Measurements from ENCODE around the gene BSN. TPM values are rescaled to one million over a fixed set of nuclear protein-coding genes. Genes with fewer than 3 reads are reported as not detected.

BSN gene
- total RNA-seq, 2 experiments from 2014 or later: 0.08 to 0.11 TPM

DNA sequence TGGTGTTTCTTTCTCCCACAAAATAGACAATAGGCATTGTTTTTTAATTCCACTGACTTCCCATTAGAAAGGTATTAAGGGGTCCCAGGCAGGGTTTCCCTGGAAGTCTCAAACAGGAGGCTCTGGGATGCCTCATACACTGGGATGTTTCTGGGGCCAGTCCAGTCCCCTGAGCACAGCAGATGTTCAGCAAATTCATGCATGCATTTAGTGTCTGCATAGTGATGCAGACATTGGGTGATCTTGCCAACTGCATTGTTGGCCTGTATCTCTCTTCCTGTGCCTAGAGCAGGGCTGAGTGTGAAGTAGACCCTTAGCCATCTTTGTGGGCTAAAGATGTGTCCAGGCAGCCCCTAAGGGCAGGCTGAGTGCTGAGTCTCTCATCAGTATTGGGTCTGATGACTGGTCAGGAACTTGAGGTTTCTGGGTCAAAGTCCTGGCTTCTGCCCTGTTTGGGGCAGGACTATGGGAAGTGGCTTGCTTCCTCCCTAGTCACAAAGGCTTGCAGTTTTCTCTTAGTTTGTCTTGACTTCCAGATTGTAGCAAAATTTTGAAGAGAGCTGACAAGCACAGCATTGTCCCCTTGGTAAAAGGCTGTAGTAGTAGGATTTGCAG is 56.5 kb downstream of the BSN start:
- DNase-seq (no peak), ATAC-seq (ENCODE audit: poor library complexity) (no peak)
- Mint-ChIP-seq H3K4me3 (no peak overlapping the region), H3K36me3 (ENCODE audit: low read depth) (no peaks in the 10 kb centered on the region), H3K9me3 (peaks cover 4% of the 10 kb centered on the region), H3K27me3 (no peaks in the 10 kb centered on the region), H3K27ac (no peak overlapping the region), H3K4me1 (ENCODE audit: low read depth) (no peaks in the 10 kb centered on the region)
- Histone ChIP-seq H3K9me3 (ENCODE audit: control insufficient read depth in 1 of 2, insufficient read depth in 1 of 2, low read length in 2 of 2) (no peaks in the 10 kb centered on the region), H3K4me1 (ENCODE audit: insufficient read depth, low read length) (no peaks in the 10 kb centered on the region), H3K36me3 (ENCODE audit: insufficient read depth, low read length) (no peaks in the 10 kb centered on the region), H3K27ac (ENCODE audit: low read depth in 1 of 2, low read length in 2 of 2) (no peak overlapping the region), H3K27me3 (ENCODE audit: control insufficient read depth in 1 of 2, insufficient read depth in 2 of 2, low read length in 2 of 2) (no peaks in the 10 kb centered on the region), H3K4me3 (ENCODE audit: low read length) (no peak overlapping the region)
- TF ChIP-seq, protein P1, sequence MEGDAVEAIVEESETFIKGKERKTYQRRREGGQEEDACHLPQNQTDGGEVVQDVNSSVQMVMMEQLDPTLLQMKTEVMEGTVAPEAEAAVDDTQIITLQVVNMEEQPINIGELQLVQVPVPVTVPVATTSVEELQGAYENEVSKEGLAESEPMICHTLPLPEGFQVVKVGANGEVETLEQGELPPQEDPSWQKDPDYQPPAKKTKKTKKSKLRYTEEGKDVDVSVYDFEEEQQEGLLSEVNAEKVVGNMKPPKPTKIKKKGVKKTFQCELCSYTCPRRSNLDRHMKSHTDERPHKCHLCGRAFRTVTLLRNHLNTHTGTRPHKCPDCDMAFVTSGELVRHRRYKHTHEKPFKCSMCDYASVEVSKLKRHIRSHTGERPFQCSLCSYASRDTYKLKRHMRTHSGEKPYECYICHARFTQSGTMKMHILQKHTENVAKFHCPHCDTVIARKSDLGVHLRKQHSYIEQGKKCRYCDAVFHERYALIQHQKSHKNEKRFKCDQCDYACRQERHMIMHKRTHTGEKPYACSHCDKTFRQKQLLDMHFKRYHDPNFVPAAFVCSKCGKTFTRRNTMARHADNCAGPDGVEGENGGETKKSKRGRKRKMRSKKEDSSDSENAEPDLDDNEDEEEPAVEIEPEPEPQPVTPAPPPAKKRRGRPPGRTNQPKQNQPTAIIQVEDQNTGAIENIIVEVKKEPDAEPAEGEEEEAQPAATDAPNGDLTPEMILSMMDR (IDR thresholded peaks at IDR 0.05): no peak
- CTCF ChIA-PET: no interaction called here
- intact Hi-C loops (cut with DNase I, micrococcal nuclease): no loop called here
- POLR2A ChIA-PET: no interaction called here

DNA sequence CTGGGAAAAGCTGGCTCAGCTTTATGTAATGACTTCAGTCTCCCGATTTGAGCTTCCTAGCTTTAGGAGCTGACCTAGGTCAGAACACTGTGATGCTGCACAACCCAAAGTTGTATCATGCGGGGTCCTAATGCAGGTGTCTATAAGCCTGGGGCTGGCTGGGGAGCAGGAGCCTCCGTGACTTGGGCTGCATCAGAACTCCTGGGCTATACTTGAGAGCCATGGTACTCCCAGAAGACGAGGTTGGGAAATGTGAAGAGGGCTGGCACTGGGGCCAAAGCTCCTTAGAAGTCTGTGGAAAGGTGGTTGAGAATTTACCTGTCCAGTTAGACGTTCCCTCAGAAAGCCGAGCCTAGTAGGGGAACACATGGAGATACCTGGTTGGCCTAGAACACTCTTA is 57.0 kb downstream of the BSN start:
- no peaks in the 10 kb centered on the region for H3K27me3 Mint-ChIP-seq
- no peaks in the 10 kb centered on the region for H3K27me3 ChIP-seq (ENCODE audit: control insufficient read depth in 1 of 2, insufficient read depth in 2 of 2, low read length in 2 of 2)
- ChIA-PET POLR2A (interaction anchor here (0.7 kb wide), 1 partner anchor 140 kb away, joined by 4 read pairs; no protein-coding TSS in a partner anchor), CTCF (no interaction called here)
- H3K4me3 Mint-ChIP-seq: no peak overlapping the region
- no peaks in the 10 kb centered on the region for H3K36me3 ChIP-seq (ENCODE audit: insufficient read depth, low read length)
- intact Hi-C loops (cut with DNase I, micrococcal nuclease): no loop called here
- H3K4me1 ChIP-seq (ENCODE audit: insufficient read depth, low read length): no peaks in the 10 kb centered on the region
- DNase-seq (no peak), ATAC-seq (ENCODE audit: poor library complexity) (no peak)
- H3K27ac Mint-ChIP-seq: no peak overlapping the region
- TF ChIP-seq, protein P1 (IDR thresholded peaks at IDR 0.05): no peak
- no peak overlapping the region for H3K4me3 ChIP-seq (ENCODE audit: low read length)
- H3K9me3 Mint-ChIP-seq: peaks cover 4% of the 10 kb centered on the region
- no peaks in the 10 kb centered on the region for H3K4me1 Mint-ChIP-seq (ENCODE audit: low read depth)
- no peaks in the 10 kb centered on the region for H3K36me3 Mint-ChIP-seq (ENCODE audit: low read depth)
- no peaks in the 10 kb centered on the region for H3K9me3 ChIP-seq (ENCODE audit: control insufficient read depth in 1 of 2, insufficient read depth in 1 of 2, low read length in 2 of 2)
- no peak overlapping the region for H3K27ac ChIP-seq (ENCODE audit: low read depth in 1 of 2, low read length in 2 of 2)

DNA sequence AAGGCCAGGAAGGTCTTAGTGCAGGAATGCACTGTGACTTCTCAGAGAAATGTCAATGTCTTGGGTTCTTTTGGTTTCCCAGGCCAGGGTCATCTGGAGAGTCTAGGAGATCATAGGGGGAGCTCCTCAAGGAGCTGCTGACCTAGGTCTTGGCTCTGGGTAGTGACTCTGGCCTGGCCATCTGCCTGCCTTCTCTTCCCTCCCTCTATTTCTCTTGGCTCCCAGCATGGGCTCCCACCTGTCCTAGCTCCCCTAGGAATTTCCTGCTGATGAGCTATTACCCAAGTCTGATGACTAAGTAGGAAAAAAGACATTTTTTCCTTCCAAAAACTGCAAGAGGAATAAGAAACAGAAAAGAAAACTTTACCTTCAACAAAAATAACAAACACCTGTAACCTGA is 57.4 kb downstream of the BSN start:
- DNase-seq (no peak), ATAC-seq (ENCODE audit: poor library complexity) (no peak)
- no peaks in the 10 kb centered on the region for H3K36me3 ChIP-seq (ENCODE audit: insufficient read depth, low read length)
- TF ChIP-seq, protein P1 (IDR thresholded peaks at IDR 0.05): no peak
- ChIA-PET CTCF (no interaction called here), POLR2A (interaction anchor here (0.7 kb wide), 1 partner anchor 141 kb away, joined by 4 read pairs; no protein-coding TSS in a partner anchor)
- H3K27me3 Mint-ChIP-seq: no peaks in the 10 kb centered on the region
- no peak overlapping the region for H3K27ac Mint-ChIP-seq
- H3K36me3 Mint-ChIP-seq (ENCODE audit: low read depth): no peaks in the 10 kb centered on the region
- intact Hi-C loops (cut with DNase I, micrococcal nuclease): no loop called here
- no peak overlapping the region for H3K4me3 ChIP-seq (ENCODE audit: low read length)
- no peaks in the 10 kb centered on the region for H3K27me3 ChIP-seq (ENCODE audit: control insufficient read depth in 1 of 2, insufficient read depth in 2 of 2, low read length in 2 of 2)
- H3K4me3 Mint-ChIP-seq: no peak overlapping the region
- no peaks in the 10 kb centered on the region for H3K9me3 ChIP-seq (ENCODE audit: control insufficient read depth in 1 of 2, insufficient read depth in 1 of 2, low read length in 2 of 2)
- H3K4me1 Mint-ChIP-seq (ENCODE audit: low read depth): no peaks in the 10 kb centered on the region
- peaks cover 4% of the 10 kb centered on the region for H3K9me3 Mint-ChIP-seq
- H3K4me1 ChIP-seq (ENCODE audit: insufficient read depth, low read length): no peaks in the 10 kb centered on the region
- H3K27ac ChIP-seq (ENCODE audit: low read depth in 1 of 2, low read length in 2 of 2): no peak overlapping the region

All from CD4-positive, alpha-beta T cell (primary cell).